Loucy (cell line): ENCODE measurements around the gene ITGB6.
A peak's percentile ranks its signal among the peaks of the same experiment; 100 is the strongest.

Source experiments
- H2AFZ ChIP-seq: fragments of 200-600 bp; sonication (generic); 2 replicates; pipeline ENCODE4 v1.6.0; 2016; ENCODE audit warnings: antibody characterized with exemption, mild to moderate bottlenecking, low read length, moderate library complexity
- H3F3A ChIP-seq: fragments of 200-600 bp; 2 replicates; pipeline ENCODE4 v1.6.0; 2016; ENCODE audit warnings: antibody characterized with exemption, low read depth, mild to moderate bottlenecking
- H3K27me3 ChIP-seq: fragments of 200-600 bp; sonication (generic); 2 replicates; pipeline ENCODE4 v1.6.1; 2014; ENCODE audit warnings: low read length, mild to moderate bottlenecking; ENCODE audit not compliant: insufficient read depth, poor library complexity, severe bottlenecking
- H3K36me3 ChIP-seq: fragments of 200-600 bp; sonication (generic); 2 replicates; pipeline ENCODE4 v1.6.1; 2016; ENCODE audit warnings: low read length; ENCODE audit not compliant: insufficient read depth
- H3K4me1 ChIP-seq: fragments of 200-600 bp; sonication (generic); 2 replicates; pipeline ENCODE4 v1.5.1; 2014; ENCODE audit warnings: low read length, mild to moderate bottlenecking; ENCODE audit not compliant: insufficient read depth, poor library complexity, severe bottlenecking
- H3K4me2 ChIP-seq: fragments of 200-600 bp; sonication (generic); 2 replicates; pipeline ENCODE4 v1.6.0; 2014; ENCODE audit warnings: antibody characterized with exemption, low read length, low read depth, mild to moderate bottlenecking; ENCODE audit not compliant: poor library complexity, severe bottlenecking
- H3K4me3 ChIP-seq: fragments of 200-600 bp; sonication (generic); 2 replicates; pipeline ENCODE4 v1.5.1; 2014; ENCODE audit warnings: low read length, mild to moderate bottlenecking, mixed read lengths; ENCODE audit not compliant: poor library complexity, severe bottlenecking
- H3K79me2 ChIP-seq: fragments of 200-600 bp; sonication (generic); 2 replicates; pipeline ENCODE4 v1.6.1; 2014; ENCODE audit warnings: low read length; ENCODE audit not compliant: insufficient read depth
- H3K9ac ChIP-seq: fragments of 200-600 bp; sonication (generic); 2 replicates; pipeline ENCODE4 v1.6.0; 2014; ENCODE audit warnings: mild to moderate bottlenecking, low read depth, low read length, moderate library complexity; ENCODE audit not compliant: poor library complexity, severe bottlenecking
- H3K9me2 ChIP-seq: fragments of 200-600 bp; sonication (generic); replicated peaks from 2 replicates; pipeline ENCODE4 v1.6.1; 2016; ENCODE audit warnings: low read depth, low read length, mixed read lengths
- H3K9me3 ChIP-seq: fragments of 200-600 bp; sonication (generic); 2 replicates; pipeline ENCODE4 v1.6.1; 2014; ENCODE audit warnings: mild to moderate bottlenecking, antibody characterized with exemption, low read length, low read depth; ENCODE audit not compliant: insufficient read depth
- H4K20me1 ChIP-seq: fragments of 200-600 bp; sonication (generic); 2 replicates; pipeline ENCODE4 v1.6.0; 2014; ENCODE audit warnings: antibody characterized with exemption, low read length, mild to moderate bottlenecking; ENCODE audit not compliant: insufficient read depth, poor library complexity, severe bottlenecking
- CTCF ChIP-seq: fragments of 200-600 bp; sonication (generic); conservative IDR thresholded peaks from 2 replicates; pipeline ENCODE4 v1.5.1; 2014; ENCODE audit warnings: mild to moderate bottlenecking, antibody characterized with exemption, low read length
- EZH2phosphoT487 ChIP-seq: fragments of 200-600 bp; IDR thresholded peaks from 2 replicates; pipeline ENCODE4 v1.6.1; 2018; ENCODE audit warnings: antibody characterized with exemption, mild to moderate bottlenecking, moderate library complexity, borderline replicate concordance

The ITGB6 gene

GRCh38 chr2:160224060-160224459 lies 24.0 kb upstream of the ITGB6 start:
- no peak overlapping the region for H2AFZ ChIP-seq
- H3K4me2 ChIP-seq, result peak overlapping the region; percentile 16
- no peaks in the 10 kb centered on the region for H3K9me3 ChIP-seq
- H3K27me3 ChIP-seq, result no peaks in the 10 kb centered on the region
- H3K4me3 ChIP-seq, result no peak overlapping the region
- peaks cover 41% of the 10 kb centered on the region for H3K4me1 ChIP-seq
- H3K9me2 ChIP-seq, result no peaks in the 10 kb centered on the region
- H3F3A ChIP-seq, result no peaks in the 10 kb centered on the region
- no peak overlapping the region for H3K9ac ChIP-seq
- H4K20me1 ChIP-seq, result no peaks in the 10 kb centered on the region
- H3K79me2 ChIP-seq, result no peaks in the 10 kb centered on the region
- no peaks in the 10 kb centered on the region for H3K36me3 ChIP-seq
- TF ChIP-seq EZH2phosphoT487, result no peak
- TF ChIP-seq CTCF, result no peak

GRCh38 chr2:160223560-160223959 lies 23.5 kb upstream of the ITGB6 start:
- TF ChIP-seq CTCF (no peak), EZH2phosphoT487 (no peak)

GRCh38 chr2:160222546-160223283 lies 22.6 kb upstream of the ITGB6 start:
- Histone ChIP-seq H2AFZ (no peak overlapping the region), H3K9ac (no peak overlapping the region), H3K27me3 (no peaks in the 10 kb centered on the region), H3K79me2 (no peaks in the 10 kb centered on the region), H3K4me2 (no peak overlapping the region), H3F3A (no peaks in the 10 kb centered on the region), H3K36me3 (no peaks in the 10 kb centered on the region), H3K9me2 (no peaks in the 10 kb centered on the region), H3K4me1 (peaks cover 41% of the 10 kb centered on the region), H3K9me3 (no peaks in the 10 kb centered on the region), H3K4me3 (no peak overlapping the region), H4K20me1 (no peaks in the 10 kb centered on the region)
- TF ChIP-seq EZH2phosphoT487 (no peak), CTCF (no peak)

More at GRCh38 chr2:160223560-160223959, 23.5 kb upstream of the ITGB6 start:
- peak overlapping the region; percentile 16 for H3K4me2 ChIP-seq
- no peaks in the 10 kb centered on the region for H3K9me2 ChIP-seq
- H3K9ac ChIP-seq, result no peak overlapping the region
- H3K9me3 ChIP-seq, result no peaks in the 10 kb centered on the region
- H2AFZ ChIP-seq, result no peak overlapping the region
- no peak overlapping the region for H3K4me3 ChIP-seq
- H3K27me3 ChIP-seq, result no peaks in the 10 kb centered on the region
- H3K79me2 ChIP-seq, result no peaks in the 10 kb centered on the region
- no peaks in the 10 kb centered on the region for H3F3A ChIP-seq
- peaks cover 41% of the 10 kb centered on the region for H3K4me1 ChIP-seq
- H3K36me3 ChIP-seq, result no peaks in the 10 kb centered on the region
- no peaks in the 10 kb centered on the region for H4K20me1 ChIP-seq
